Psoas muscle (tissue), 8 donors: ENCODE measurements around the gene MRPL20. TPM values are rescaled to one million over a fixed set of nuclear protein-coding genes. Genes with fewer than 3 reads are reported as not detected.
"Not testable (repeated sequence)": the region's sequence is repeated elsewhere in the genome, so short reads cannot be mapped to it uniquely, and the experiment has no call there.

Source experiments
- ATAC-seq, 4 donors: fragments of 200-7000 bp; cut with Tn5 transposase; one replicate each; pipeline ENCODE4 v1.9.1; 2020; ENCODE audit warnings: moderate library complexity in 3 of 4, mild to moderate bottlenecking in 2 of 4
- DNase-seq, 2 donors: peaks; one replicate each; pipeline ENCODE4 v3.0.0-alpha.2; 2020
- H3K27ac ChIP-seq: fragments of 200-600 bp; one replicate; pipeline ENCODE4 v1.8.0; 2022
- H3K27me3 ChIP-seq, 3 donors: fragments of 200-600 bp in 1 of 3; one replicate each; pipeline versions ENCODE4 v1.6.1 to v1.8.0; 2013 to 2022; ENCODE audit warnings: low read length in 2 of 3, mild to moderate bottlenecking in 2 of 3, moderate library complexity in 1 of 3; ENCODE audit not compliant: insufficient read depth in 3 of 3
- H3K36me3 ChIP-seq, 2 donors: fragments of 200-600 bp in 1 of 2; one replicate each; pipeline versions ENCODE4 v1.6.1 to v1.8.0; 2013 to 2022; ENCODE audit warnings: low read depth in 1 of 2, mild to moderate bottlenecking in 1 of 2, moderate library complexity in 1 of 2; ENCODE audit not compliant: insufficient read depth in 1 of 2
- H3K4me1 ChIP-seq: fragments of 200-600 bp; one replicate; pipeline ENCODE4 v1.8.0; 2022
- H3K4me3 ChIP-seq: fragments of 200-600 bp; one replicate; pipeline ENCODE4 v1.8.0; 2022; ENCODE audit warnings: mild to moderate bottlenecking
- H3K9me3 ChIP-seq: fragments of 200-600 bp; one replicate; pipeline ENCODE4 v1.8.0; 2022
- WGBS, 3 donors: extraction: QIAGEN DNeasy Blood & Tissue Kit; methylation state at CpG; one replicate each; pipeline versions ENCODE4 v1.1.6 to v1.1.7; 2013; 5-methylcytosine and 5-hydroxymethylcytosine counted together
- intact Hi-C, 2 donors: fragments of 100-400 bp; cut with DNase I; formaldehyde crosslinking; loops; one replicate each; pipeline versions ENCODE4 v1.11.0 to v1.14.2; 2022
- polyA plus RNA-seq, 3 donors: library from polyadenylated mRNA; stranded (reverse); fragments of 200-250 nt; gene quantifications; one replicate each; pipeline ENCODE4 v1.2.3, GENCODE V29; 2013
- total RNA-seq, 4 donors: library from RNA; stranded (reverse); fragmentation: NEBNext Ultra II Directional in 2 of 4; extraction: Animal tissue kit (Norgen Biotek cat#: 25700) in 2 of 4; gene quantifications; one replicate each; pipeline versions ENCODE4 v1.2.1 to v1.2.4, GENCODE V29; 2021 to 2023
- TF ChIP-seq, protein P1 (sequence below): fragments of 200-600 bp; IDR thresholded peaks from one replicate; pipeline ENCODE4 v1.8.0; 2022; ENCODE audit warnings: antibody characterized with exemption
- donor health status: healthy with polysubstance abuse.
- donor health status: DM: no; HTN: no; CAD: no; lungs with moderate emphysema.
- donor health status: Bipolar disorder and iron deficiency.
- donor health status: healthy.
- donor health status: DM: yes; HTN: yes; CAD: no.
- donor health status: DM: no; HTN: no; CAD: no.
- donor health status: DM: no; HTN: no; CAD: no.
- donor health status: DM: yes; HTN: yes; CAD: no.

The MRPL20 gene
- total and polyA plus RNA-seq, 7 donors: 114 to 308 (median 159) TPM

DNA sequence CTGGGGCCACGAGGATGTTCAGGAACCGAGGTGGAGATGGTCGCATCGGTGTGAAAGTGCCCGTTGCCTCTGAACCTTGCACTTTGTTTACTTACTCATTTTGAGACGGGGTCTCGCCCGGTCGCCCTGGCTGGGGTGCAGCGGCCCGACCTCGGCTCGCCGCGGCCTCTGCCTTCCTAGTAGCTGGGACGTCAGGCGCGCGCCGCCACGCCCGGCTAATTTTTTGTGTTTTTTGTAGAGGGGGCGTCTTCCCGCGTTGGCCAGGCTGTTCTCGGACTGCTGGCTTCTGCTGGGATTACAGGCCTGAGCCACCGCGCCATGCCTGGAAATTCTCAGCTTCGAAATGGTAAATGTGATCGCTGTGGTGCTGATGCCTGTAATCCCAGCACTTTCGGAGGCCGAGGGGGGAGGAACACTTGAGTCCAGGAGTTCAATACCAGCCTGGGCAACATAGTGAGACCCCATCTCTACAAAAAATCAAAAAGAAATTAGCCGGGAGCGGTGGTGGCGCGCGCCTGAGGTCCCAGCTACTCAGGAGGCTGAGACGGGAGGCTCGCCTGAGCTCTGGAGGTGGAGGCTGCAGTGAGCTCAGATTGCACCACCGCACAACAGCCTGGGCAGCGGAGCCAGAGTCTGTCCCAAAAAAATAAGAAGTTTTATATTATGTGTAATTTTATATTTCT is 684 bp upstream of the MRPL20 start:
- ATAC-seq (peak in 3 of 4 donors; percentile 19 to 27 (median 21)), DNase-seq (no peak)
- Histone ChIP-seq H3K4me1 (peaks cover 26% of the 10 kb centered on the region), H3K27me3 (no peaks in the 10 kb centered on the region), H3K9me3 (no peaks in the 10 kb centered on the region), H3K27ac (peak overlapping the region; percentile 83), H3K36me3 (peaks cover 5 to 38% of the 10 kb centered on the region in 2 donors), H3K4me3 (peak overlapping the region; percentile 92)
- TF ChIP-seq, protein P1, sequence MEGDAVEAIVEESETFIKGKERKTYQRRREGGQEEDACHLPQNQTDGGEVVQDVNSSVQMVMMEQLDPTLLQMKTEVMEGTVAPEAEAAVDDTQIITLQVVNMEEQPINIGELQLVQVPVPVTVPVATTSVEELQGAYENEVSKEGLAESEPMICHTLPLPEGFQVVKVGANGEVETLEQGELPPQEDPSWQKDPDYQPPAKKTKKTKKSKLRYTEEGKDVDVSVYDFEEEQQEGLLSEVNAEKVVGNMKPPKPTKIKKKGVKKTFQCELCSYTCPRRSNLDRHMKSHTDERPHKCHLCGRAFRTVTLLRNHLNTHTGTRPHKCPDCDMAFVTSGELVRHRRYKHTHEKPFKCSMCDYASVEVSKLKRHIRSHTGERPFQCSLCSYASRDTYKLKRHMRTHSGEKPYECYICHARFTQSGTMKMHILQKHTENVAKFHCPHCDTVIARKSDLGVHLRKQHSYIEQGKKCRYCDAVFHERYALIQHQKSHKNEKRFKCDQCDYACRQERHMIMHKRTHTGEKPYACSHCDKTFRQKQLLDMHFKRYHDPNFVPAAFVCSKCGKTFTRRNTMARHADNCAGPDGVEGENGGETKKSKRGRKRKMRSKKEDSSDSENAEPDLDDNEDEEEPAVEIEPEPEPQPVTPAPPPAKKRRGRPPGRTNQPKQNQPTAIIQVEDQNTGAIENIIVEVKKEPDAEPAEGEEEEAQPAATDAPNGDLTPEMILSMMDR: no peak
- 8 to 18% (median 10%) methylated on average over 22 to 41 of the region's 41 CpGs for WGBS, 3 donors
- intact Hi-C loops: loop anchor here in 1 of 2 donors (5.0 to 10.0 kb wide), 2 partner anchors 35 to 97 kb away; no protein-coding TSS in a partner anchor

DNA sequence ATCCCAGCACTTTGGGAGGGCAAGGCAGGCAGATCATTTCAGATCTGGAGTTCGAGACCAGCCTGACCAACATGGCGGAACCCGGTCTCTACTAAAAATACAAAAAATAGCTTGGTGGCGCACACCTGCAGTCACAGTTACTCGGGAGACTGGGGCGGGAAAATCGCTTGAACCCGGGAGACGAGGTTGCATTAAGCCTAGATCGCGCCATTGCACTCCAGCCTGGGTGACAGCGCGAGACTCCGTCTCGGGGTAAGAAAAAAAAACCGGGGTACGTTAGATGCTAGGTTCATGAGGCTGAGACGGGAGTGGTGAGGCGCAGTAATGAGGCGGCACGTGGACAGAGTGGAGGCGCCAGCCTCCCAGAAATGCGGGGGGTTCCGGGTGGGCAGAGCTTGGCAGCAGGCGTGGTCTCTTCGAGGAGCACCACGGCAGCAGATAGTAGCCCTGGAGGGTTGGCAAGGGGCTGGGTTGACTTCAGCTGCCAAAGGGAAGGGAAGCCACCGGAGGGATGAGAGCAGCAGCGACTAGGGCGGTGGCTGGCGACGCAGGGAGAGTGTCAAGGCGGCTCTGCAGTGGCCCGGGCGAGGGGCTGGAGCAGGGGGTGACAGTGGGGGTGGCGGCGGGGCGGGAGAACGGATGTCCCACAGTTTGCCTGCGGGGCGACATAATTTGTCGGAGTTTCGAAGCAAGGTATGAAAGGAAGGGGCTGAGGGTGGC is 832 bp downstream of the MRPL20 start:
- no peaks in the 10 kb centered on the region for H3K27me3 ChIP-seq
- peak in 1 of 2 donors; percentile 52 for DNase-seq
- H3K36me3 ChIP-seq: peaks cover 9 to 53% of the 10 kb centered on the region in 2 donors
- TF ChIP-seq, protein P1: no peak
- 37 to 47% (median 40%) methylated on average over 38 to 43 of the region's 43 CpGs for WGBS, 3 donors
- H3K9me3 ChIP-seq: no peaks in the 10 kb centered on the region
- peak overlapping the region; percentile 92 for H3K4me3 ChIP-seq
- intact Hi-C loops: loop anchor here in 1 of 2 donors (5.0 to 10.0 kb wide), 2 partner anchors 36 to 99 kb away; no protein-coding TSS in a partner anchor
- peak in 1 of 4 donors; percentile 6 for ATAC-seq
- H3K27ac ChIP-seq: peak overlapping the region; percentile 83
- peaks cover 32% of the 10 kb centered on the region for H3K4me1 ChIP-seq

DNA sequence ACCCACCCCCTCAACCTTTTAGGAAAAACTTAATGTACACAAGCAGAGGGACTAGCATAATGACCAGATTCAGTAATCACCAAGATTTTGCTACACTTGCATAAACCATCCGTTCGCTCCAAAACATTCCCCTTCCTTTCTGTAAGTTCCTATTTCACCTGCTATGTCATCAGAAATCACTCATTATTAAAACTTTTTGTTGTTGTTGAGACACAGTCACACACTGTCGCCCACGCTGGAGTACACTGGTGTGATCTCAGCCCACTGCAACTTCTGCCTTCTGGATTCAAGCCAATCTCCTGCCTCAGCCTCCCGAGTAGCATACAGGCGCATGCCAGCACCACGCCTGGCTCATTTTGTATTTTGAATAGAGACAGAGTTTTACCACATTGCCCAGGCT is 3.4 kb downstream of the MRPL20 start:
- H3K27ac ChIP-seq: no peak overlapping the region
- peaks cover 38% of the 10 kb centered on the region for H3K4me1 ChIP-seq
- H3K36me3 ChIP-seq: peaks cover 10 to 58% of the 10 kb centered on the region in 2 donors
- no peak overlapping the region for H3K4me3 ChIP-seq
- TF ChIP-seq, protein P1: no peak
- no peaks in the 10 kb centered on the region for H3K9me3 ChIP-seq
- DNase-seq (no peak), ATAC-seq (no peak)
- H3K27me3 ChIP-seq: no peaks in the 10 kb centered on the region
- intact Hi-C loops: loop anchor here in 1 of 2 donors (10.0 kb wide), 1 partner anchor 101 kb away; no protein-coding TSS in a partner anchor
- 73 to 87% (median 74%) methylated on average over 7 of the region's 7 CpGs for WGBS, 3 donors

DNA sequence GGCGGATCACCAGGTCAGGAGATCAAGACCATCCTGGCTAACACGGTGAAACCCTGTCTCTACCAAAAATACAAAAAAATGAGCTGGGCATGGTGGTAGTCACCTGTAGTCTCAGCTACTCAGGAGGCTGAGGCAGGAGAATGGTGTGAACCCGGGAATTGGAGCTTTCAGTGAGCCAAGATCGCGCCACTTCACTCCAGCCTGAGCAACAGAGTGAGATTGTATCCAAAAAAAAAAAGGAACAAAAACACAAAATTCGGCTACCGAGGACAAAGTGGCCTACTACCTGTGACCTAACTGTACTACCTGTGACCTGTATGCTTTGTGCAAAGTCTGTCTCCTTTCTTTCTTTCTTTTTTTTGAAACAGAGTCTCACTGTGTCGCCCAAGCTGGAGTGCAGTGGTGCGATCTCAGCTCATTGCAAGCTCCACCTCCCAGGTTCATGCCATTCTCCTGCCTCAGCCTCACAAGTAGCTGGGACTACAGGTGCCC is 4.1 kb downstream of the MRPL20 start:
- not testable (repeated sequence) for DNase-seq
- intact Hi-C loops: loop anchor here in 1 of 2 donors (10.0 kb wide), 1 partner anchor 102 kb away; no protein-coding TSS in a partner anchor

More for the DNA sequence above, 4.1 kb downstream of the MRPL20 start:
- H3K27me3 ChIP-seq, H3K27ac ChIP-seq, H3K9me3 ChIP-seq, H3K4me3 ChIP-seq, ATAC-seq: not testable (repeated sequence)
- H3K4me1 ChIP-seq: peaks cover 37% of the 10 kb centered on the region
- H3K36me3 ChIP-seq: peaks cover 10 to 60% of the 10 kb centered on the region in 2 donors
- WGBS, 3 donors: 78 to 85% (median 82%) methylated on average over 9 of the region's 9 CpGs
